K562 (cell line): ENCODE measurements around the gene SVOP. TPM values are rescaled to one million over a fixed set of nuclear protein-coding genes. Genes with fewer than 3 reads are reported as not detected.

Source experiments
- ATAC-seq: fragments of 200-7000 bp; cut with Tn5 transposase; 3 replicates; pipeline ENCODE4 v1.9.1; 2020; ENCODE audit warnings: moderate library complexity
- BruUV-seq: library from RNA; stranded (reverse); fragments of 400-500 nt; replicated peaks from 2 replicates; lab custom pipeline; 2021; lab: Mats Ljungman, UMichigan
- CTCF ChIA-PET: fragments of 300-600 bp; formaldehyde crosslinking; extraction: SDS; loops from one replicate; lab custom pipeline; 2021; ENCODE audit warnings: low intra/inter-chr PET ratio; lab: Yijun Ruan, JAX
- POLR2A ChIA-PET: fragments of 300-600, 350-650 bp; sonication (Branson Sonifier 250); formaldehyde crosslinking; extraction: SDS; loops from one replicate; lab custom pipeline; 2021; ENCODE audit warnings: antibody characterized with exemption, inconsistent platforms; lab: Yijun Ruan, JAX
- DNase-seq, 4 experiments: peaks; one replicate each; pipeline versions ENCODE4 v3.0.0 to v3.0.0-alpha.2; 2011 to 2018; ENCODE audit warnings: low spot score in 3 of 4, mixed read lengths in 3 of 4; ENCODE audit errors: extremely low read depth in 1 of 4
- FAIRE-seq: peaks from 2 replicates; lab custom pipeline; 2011; peaks lifted over from hg19 to GRCh38; lab: Jason Lieb, UNC
- H2AFZ ChIP-seq: 2 replicates; pipeline ENCODE4 v1.6.0; 2011; ENCODE audit warnings: low read depth, low read length, control low read depth, inconsistent platforms
- H3K27ac ChIP-seq: fragments of 200-600 bp; 3 replicates; pipeline ENCODE4 v1.8.0; 2011; ENCODE audit warnings: low read depth, mild to moderate bottlenecking, control low read depth, inconsistent platforms, low read length, moderate library complexity, mixed read lengths; ENCODE audit errors: extremely low read depth
- H3K27me3 ChIP-seq, 2 experiments: fragments of 300-600 bp in 1 of 2; 2 replicates in 1 of 2; 3 replicates in 1 of 2; pipeline versions ENCODE4 v1.6.0 to v1.8.0; 2011; ENCODE audit warnings: inconsistent platforms in 2 of 2, low read length in 2 of 2, mild to moderate bottlenecking in 1 of 2, mixed read lengths in 1 of 2, moderate library complexity in 1 of 2; ENCODE audit not compliant: control insufficient read depth in 2 of 2, insufficient read depth in 2 of 2
- H3K36me3 ChIP-seq: fragments of 300-600 bp; 3 replicates; pipeline ENCODE4 v1.8.0; 2011; ENCODE audit warnings: mild to moderate bottlenecking, low read length, inconsistent platforms; ENCODE audit not compliant: control insufficient read depth, insufficient read depth
- H3K4me1 ChIP-seq, 2 experiments: fragments of 200-600 bp in 1 of 2; replicated peaks in 1 of 2; 2 replicates in 1 of 2; 3 replicates in 1 of 2; pipeline versions ENCODE4 v1.5.1 to v1.8.0; 2011; ENCODE audit warnings: inconsistent platforms in 2 of 2, low read length in 2 of 2, mild to moderate bottlenecking in 1 of 2, mixed read lengths in 1 of 2, moderate library complexity in 1 of 2; ENCODE audit not compliant: control insufficient read depth in 2 of 2, insufficient read depth in 2 of 2
- H3K4me2 ChIP-seq: 2 replicates; pipeline ENCODE4 v1.6.1; 2011; ENCODE audit warnings: low read length, control low read depth, inconsistent platforms, mixed read lengths; ENCODE audit not compliant: insufficient read depth
- H3K4me3 ChIP-seq: fragments of 200-600 bp; sonication (generic), shearing (Covaris generic); 2 replicates; pipeline ENCODE4 v1.5.1; 2016; ENCODE audit warnings: control low read depth, inconsistent platforms
- H3K79me2 ChIP-seq: fragments of 200-600 bp; 3 replicates; pipeline ENCODE4 v1.8.0; 2011; ENCODE audit warnings: low read length, inconsistent platforms; ENCODE audit not compliant: control insufficient read depth, insufficient read depth
- H3K9ac ChIP-seq, 2 experiments: 2 replicates each; pipeline versions ENCODE4 v1.6.0 to v1.6.1; 2011; ENCODE audit warnings: low read depth in 2 of 2, low read length in 2 of 2, control low read depth in 1 of 2, inconsistent platforms in 1 of 2, mild to moderate bottlenecking in 1 of 2, mixed read lengths in 1 of 2; ENCODE audit not compliant: insufficient read depth in 1 of 2
- H3K9me1 ChIP-seq: one replicate; pipeline ENCODE4 v1.6.0; 2011; ENCODE audit warnings: inconsistent platforms, mild to moderate bottlenecking, low read length, moderate library complexity; ENCODE audit not compliant: control insufficient read depth, insufficient read depth
- H3K9me3 ChIP-seq: replicated peaks from 2 replicates; pipeline ENCODE4 v1.5.1; 2011; ENCODE audit warnings: low read depth, low read length, inconsistent platforms; ENCODE audit not compliant: control insufficient read depth, insufficient read depth
- H4K20me1 ChIP-seq: replicated peaks from 2 replicates; pipeline ENCODE4 v1.6.1; 2011; ENCODE audit warnings: low read length, inconsistent platforms, mixed read lengths; ENCODE audit not compliant: control insufficient read depth, insufficient read depth
- ARID2 ChIP-seq: fragments of 450-650 bp; IDR thresholded peaks from 2 replicates; pipeline ENCODE4 v1.6.1; 2017; ENCODE audit warnings: antibody characterized with exemption, mild to moderate bottlenecking
- DIDO1 ChIP-seq: fragments of 450-650 bp; IDR thresholded peaks from 2 replicates; pipeline ENCODE4 v1.6.1; 2016; ENCODE audit warnings: low read depth, missing biosample characterization, missing genetic modification characterization
- ETS2 ChIP-seq: IDR thresholded peaks from 2 replicates; pipeline ENCODE4 v1.6.1; 2016; ENCODE audit warnings: borderline replicate concordance, missing genetic modification characterization, mild to moderate bottlenecking, moderate library complexity, missing compliant biosample characterization; ENCODE audit not compliant: poor library complexity, severe bottlenecking
- HEY1 ChIP-seq: fragments of 250-450 bp; sonication (Bioruptor Pico); IDR thresholded peaks from 2 replicates; pipeline ENCODE4 v1.5.0; 2020; ENCODE audit warnings: mild to moderate bottlenecking, moderate library complexity, borderline replicate concordance
- IFI16 ChIP-seq: fragments of 250-450 bp; sonication (Bioruptor Pico); IDR thresholded peaks from 2 replicates; pipeline ENCODE4 v2.1.2; 2022; ENCODE audit warnings: mild to moderate bottlenecking, inconsistent platforms
- NFRKB ChIP-seq: fragments of 450-650 bp; IDR thresholded peaks from 2 replicates; pipeline ENCODE4 v1.6.1; 2016; ENCODE audit warnings: low read depth
- NR2C2 ChIP-seq, 2 experiments: fragments of 200-800 bp in 1 of 2; sonication (Bioruptor generic) in 1 of 2; sonication (generic) in 1 of 2; formaldehyde crosslinking in 1 of 2; IDR thresholded peaks; 2 replicates each; pipeline versions ENCODE4 v1.6.1 to v1.8.0; 2016 to 2022; ENCODE audit warnings: mild to moderate bottlenecking in 1 of 2, missing compliant biosample characterization in 1 of 2, missing genetic modification characterization in 1 of 2, missing genetic modification reagents in 1 of 2
- SLC30A9 ChIP-seq: fragments of 250-450 bp; sonication (Bioruptor Pico); IDR thresholded peaks from 2 replicates; pipeline ENCODE4 v1.8.0; 2022; ENCODE audit warnings: mild to moderate bottlenecking, moderate library complexity
- STAT6 ChIP-seq: sonication (generic); formaldehyde crosslinking; IDR thresholded peaks from 2 replicates; pipeline ENCODE4 v1.8.1; 2023; ENCODE audit warnings: mild to moderate bottlenecking, missing genetic modification reagents
- SUPT5H ChIP-seq: fragments of 450-650 bp; IDR thresholded peaks from 2 replicates; pipeline ENCODE4 v1.6.1; 2016
- UBTF ChIP-seq, 2 experiments: IDR thresholded peaks; 2 replicates each; pipeline ENCODE4 v1.6.1; 2012; ENCODE audit warnings: improper control_type of control experiment in 2 of 2, low read depth in 2 of 2, low read length in 2 of 2, borderline replicate concordance in 1 of 2
- ZBTB7A ChIP-seq: IDR thresholded peaks from 2 replicates; pipeline ENCODE4 v1.6.1; 2011; ENCODE audit warnings: low read depth, mild to moderate bottlenecking, low read length, moderate library complexity, borderline replicate concordance; ENCODE audit not compliant: control insufficient read depth
- ZNF121 ChIP-seq: sonication (generic); formaldehyde crosslinking; conservative IDR thresholded peaks from 2 replicates; pipeline ENCODE4 v1.8.0; 2022; ENCODE audit warnings: missing genetic modification reagents
- ZNF316 ChIP-seq: fragments of 450-650 bp; IDR thresholded peaks from 2 replicates; pipeline ENCODE4 v1.6.1; 2016
- ZNF398 ChIP-seq: fragments of 250-450 bp; sonication (Bioruptor Pico); IDR thresholded peaks from 2 replicates; pipeline ENCODE4 v1.8.0; 2021; ENCODE audit warnings: moderate library complexity, mild to moderate bottlenecking, inconsistent platforms
- WGBS: fragments of 100-300 bp; shearing (Covaris generic); methylation state at CpG from one replicate; pipeline ENCODE4 v1.1.6; 2016; ENCODE audit warnings: low coverage, mixed read lengths; ENCODE audit not compliant: insufficient coverage; ENCODE audit errors: missing lambda C conversion rate; 5-methylcytosine and 5-hydroxymethylcytosine counted together
- in situ Hi-C: fragments of 300-500 bp; cut with MboI; formaldehyde crosslinking; loops from 4 replicates; pipeline ENCODE4 v1.15.0; 2018; ENCODE audit warnings: inconsistent platforms, mixed read lengths
- intact Hi-C: fragments of 100-400 bp; cut with micrococcal nuclease; formaldehyde crosslinking; loops from 2 replicates; pipeline ENCODE4 v1.14.2; 2022
- polyA plus RNA-seq, 8 experiments: library from polyadenylated mRNA; depleted of rRNA in 4 of 8; stranded (reverse) in 5 of 8; unstranded in 3 of 8; fragments of >200 nt; fragmentation: Nextera tagmentation in 2 of 8; fragmentation: Illumina TruSeq in 1 of 8; extraction: Ambion mirVana in 2 of 8; extraction: Trizol in 1 of 8; gene quantifications; 2 replicates each; pipeline versions ENCODE4 v1.2.1 to v1.2.3, GENCODE V29; 2011 to 2014; ENCODE audit warnings: inconsistent platforms in 1 of 8, missing spikeins in 1 of 8
- total RNA-seq, 7 experiments: library from RNA; depleted of rRNA in 6 of 7; stranded (reverse); fragments of >200 nt in 6 of 7; fragmentation: Illumina TruSeq in 2 of 7; extraction: Trizol in 2 of 7; gene quantifications; 2 replicates each; pipeline versions ENCODE4 v1.2.1 to v1.2.3, GENCODE V29; 2011 to 2021; ENCODE audit warnings: low replicate concordance in 1 of 7

The SVOP gene
- total and polyA plus RNA-seq, 9 of the 15 experiments (the other 6 are each of a cell fraction or from before 2014, with no cell fraction given), result 0.01 to 0.09 (median 0.06) TPM; not detected in 1

- H3K9me1 ChIP-seq, result no peaks in the 10 kb centered on the region
- POLR2A ChIA-PET, result interaction anchor here (1.0 kb wide), 1 partner anchor 15 kb away, joined by 3 read pairs; no protein-coding TSS in a partner anchor
- no peak overlapping the region for H3K27ac ChIP-seq
- in situ Hi-C loops (no loop called here), intact Hi-C loops (no loop called here)
- no peaks in the 10 kb centered on the region for H4K20me1 ChIP-seq
- FAIRE-seq (no peak), ATAC-seq (no peak), DNase-seq (no peak)
- BruUV-seq, result no TSS peak
- CTCF ChIA-PET, result no interaction called here
- no peak overlapping the region for H2AFZ ChIP-seq
- H3K4me2 ChIP-seq, result no peak overlapping the region
- no peak overlapping the region for H3K4me3 ChIP-seq
- 0 out of 2 replicates have a peak, but pooled peaks cover 3% of the 10 kb centered on the region for H3K9me3 ChIP-seq
- H3K27me3 ChIP-seq, result peaks cover 1 to 3% of the 10 kb centered on the region in 2 experiments; a peak in 2 of 5 replicates
- H3K4me1 ChIP-seq, result no peaks in the 10 kb centered on the region
- no peaks in the 10 kb centered on the region for H3K36me3 ChIP-seq
- no peak overlapping the region for H3K9ac ChIP-seq
- H3K79me2 ChIP-seq, result no peaks in the 10 kb centered on the region
- WGBS, result 2% methylated on average over 8 of the region's 9 CpGs
- TF ChIP-seq DIDO1 (tag), result no peak
- no peak for TF ChIP-seq NFRKB
- no peak for TF ChIP-seq ZNF316
- no peak for TF ChIP-seq SLC30A9 (CRISPR knock-in tag)
- TF ChIP-seq STAT6 (CRISPR knock-in tag), result no peak
- no peak for TF ChIP-seq NR2C2 (CRISPR knock-in tag; IDR thresholded peaks at IDR 0.05)
- no peak for TF ChIP-seq NR2C2 (tag; IDR thresholded peaks at IDR 0.05)
- TF ChIP-seq ZNF121 (CRISPR knock-in tag), result no peak
- no peak for TF ChIP-seq ARID2
- TF ChIP-seq ETS2, result no peak
- no peak for TF ChIP-seq HEY1
- TF ChIP-seq ZNF398 (CRISPR knock-in tag), result no peak
- TF ChIP-seq UBTF (IDR thresholded peaks at IDR 0.05; ENCODE audit: borderline replicate concordance in 1 of 2, low read depth in 2 of 2, low read length in 2 of 2), result no peak
- TF ChIP-seq ZBTB7A, result no peak
- TF ChIP-seq IFI16, result no peak
- no peak for TF ChIP-seq SUPT5H
Observed at GRCh38 chr12:108980831-108981618, 39.8 kb downstream of the SVOP start.
